ENCODE measurements around the gene SMR3B.

SMR3B gene

DNA sequence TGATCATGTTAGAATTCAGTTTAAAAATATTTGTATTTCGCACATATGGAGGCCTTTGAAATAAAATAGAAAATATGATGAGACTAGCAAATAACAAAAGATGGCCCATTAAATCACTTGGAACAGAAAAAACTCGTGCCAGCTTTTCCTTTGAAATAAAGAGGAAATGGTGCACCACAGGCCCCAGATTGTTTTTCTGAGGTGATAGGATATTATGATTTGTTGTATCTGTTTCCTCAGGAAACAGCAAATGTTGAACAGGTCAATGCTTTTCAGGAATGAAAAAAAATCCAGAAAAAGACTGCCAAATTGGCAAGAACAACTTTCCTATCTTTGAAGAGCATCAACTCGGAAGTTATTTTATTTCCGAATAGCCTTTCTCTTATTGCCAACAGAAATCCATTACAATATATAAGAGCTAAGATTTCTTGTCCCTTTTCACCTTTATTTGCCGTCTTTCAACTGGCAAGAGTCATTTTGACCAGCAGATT lies at the start of gene SMR3B:
TSS of gene SMR3B (plus strand) at position 441 of the 491 bp plus-strand sequence. CDS start 1,380 bp downstream, outside the sequence.
- no peak for DNase-seq

DNA sequence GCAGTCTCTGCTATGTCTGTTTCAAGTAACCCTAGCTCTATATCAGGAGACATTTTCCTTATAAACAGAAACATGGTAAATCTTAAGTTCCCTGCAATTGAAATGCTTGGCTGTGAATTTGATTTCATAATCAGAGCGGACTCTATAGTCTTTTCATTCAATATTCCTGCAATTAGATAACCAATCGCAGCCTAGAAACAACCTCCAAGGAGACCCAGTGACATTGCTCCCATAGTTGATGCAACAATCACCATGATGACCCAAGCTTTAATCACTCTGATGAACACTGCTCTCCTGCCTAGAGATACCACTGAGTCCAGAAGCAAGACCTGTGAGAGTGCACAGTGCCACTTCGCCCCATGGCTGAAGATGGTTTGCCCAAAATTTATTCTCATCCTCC lies 48.2 kb upstream of the SMR3B start, which contains the start of gene CABS1:
TSS of gene CABS1 (plus strand) at position 301 of the 400 bp plus-strand sequence. CDS start at position 360, 59 bp downstream.
- DNase-seq = no peak

DNA sequence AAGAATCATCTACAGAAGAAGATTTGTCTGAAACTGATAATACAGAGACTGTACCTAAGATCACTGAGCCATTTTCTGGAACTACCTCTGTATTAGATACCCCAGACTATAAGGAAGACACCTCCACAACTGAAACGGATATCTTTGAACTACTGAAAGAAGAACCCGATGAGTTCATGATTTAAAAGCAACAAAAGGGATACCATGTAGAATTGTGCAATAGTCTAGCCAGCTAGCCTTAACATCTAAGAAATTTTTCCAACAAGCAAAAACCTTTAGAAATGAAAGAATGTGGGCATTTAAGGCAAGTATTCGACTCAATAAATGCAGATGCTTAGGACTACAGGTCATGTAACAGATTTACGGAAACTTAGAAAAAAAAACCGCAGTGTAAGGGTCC lies 46.9 kb upstream of the SMR3B start:
- no peak for DNase-seq

DNA sequence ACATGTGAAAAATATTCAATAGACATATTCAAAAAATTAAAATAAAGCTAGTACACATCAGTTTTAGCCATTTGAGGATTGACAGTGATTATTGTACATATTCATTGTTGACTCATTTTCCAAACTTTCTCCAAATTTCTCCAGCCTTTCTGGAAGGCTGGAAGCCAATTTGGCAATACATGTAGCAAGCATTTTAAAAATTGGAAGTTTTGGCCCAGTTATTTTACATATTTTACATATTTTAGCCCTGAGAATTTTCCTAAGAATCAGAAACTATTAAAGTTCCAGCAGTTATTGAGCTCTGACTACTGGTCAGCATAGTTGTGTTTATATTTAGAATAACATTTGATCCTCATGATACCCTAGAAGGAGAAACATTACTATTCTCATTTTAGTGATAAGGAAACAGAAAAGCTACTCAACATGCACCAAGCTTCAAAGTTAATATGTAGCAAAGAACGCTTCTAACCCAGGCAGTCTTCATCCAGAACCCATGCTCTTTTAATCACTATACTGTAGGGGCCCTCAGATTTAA lies 45.0 kb upstream of the SMR3B start:
- DNase-seq = no peak

DNA sequence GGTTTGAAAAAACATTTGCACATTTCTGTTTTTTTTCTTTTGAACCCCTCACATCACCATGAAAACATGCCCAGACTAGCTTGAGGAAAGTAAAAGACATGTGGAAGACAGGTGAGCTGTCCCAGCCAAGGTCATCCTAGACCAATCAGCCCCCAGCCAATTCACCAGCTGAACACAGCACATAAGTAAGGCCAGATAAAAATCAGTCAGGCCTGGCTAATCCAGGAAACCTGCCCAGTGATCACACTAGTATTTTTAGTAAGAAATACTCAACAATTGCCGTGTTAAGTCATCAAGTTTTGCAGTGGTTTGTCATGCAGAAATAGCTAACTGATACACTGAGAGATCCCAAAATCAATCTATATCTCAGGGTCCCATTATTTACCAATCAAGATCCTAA lies 26.7 kb upstream of the SMR3B start:
- no peak for DNase-seq

DNA sequence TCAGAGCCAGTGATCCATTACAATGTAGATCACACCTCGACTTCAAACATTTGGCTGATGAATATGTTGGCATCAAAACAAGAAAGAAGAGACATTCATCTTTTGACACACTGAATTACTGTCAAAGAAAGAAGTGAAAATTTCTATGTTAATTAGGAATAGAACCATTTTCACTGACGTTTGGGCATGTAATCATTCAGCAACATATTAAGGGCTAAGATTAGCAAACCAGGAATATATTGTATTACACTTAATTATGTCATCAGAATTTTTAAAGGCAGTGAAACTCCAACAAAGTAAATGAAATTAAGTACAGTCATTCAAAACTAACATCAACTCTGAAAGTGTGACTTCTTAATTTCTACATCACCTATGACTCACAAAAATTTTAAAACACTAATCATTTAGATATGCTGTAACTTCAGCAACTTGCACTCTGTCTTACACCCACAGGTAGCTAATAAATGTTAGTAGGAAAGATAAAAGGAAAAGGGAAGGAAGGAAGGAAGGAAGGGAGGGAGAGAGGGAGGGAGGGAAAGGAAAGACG lies 23.7 kb upstream of the SMR3B start:
- DNase-seq = no peak

DNA sequence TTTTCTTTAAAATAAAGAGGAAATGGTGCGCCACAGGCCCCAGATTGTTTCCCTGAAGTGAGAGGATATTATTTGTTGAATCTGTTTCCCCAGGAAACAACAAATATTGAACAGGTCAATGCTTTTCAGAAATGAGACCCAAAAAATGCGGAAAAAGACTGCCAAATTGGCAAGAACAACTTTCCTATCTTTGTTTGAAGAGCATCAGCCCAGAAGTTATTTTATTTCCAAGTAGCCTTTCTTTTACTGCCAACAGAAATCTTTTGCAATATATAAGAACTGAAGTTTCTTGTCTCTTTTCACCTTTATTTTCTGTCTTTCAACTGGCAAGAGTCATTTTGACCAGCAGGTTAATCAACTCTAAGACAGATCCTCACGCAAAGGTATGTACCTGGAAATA lies 22.5 kb upstream of the SMR3B start, which contains the start of gene SMR3A:
TSS of gene SMR3A (plus strand) at position 301 of the 400 bp plus-strand sequence. CDS start 1,356 bp downstream, outside the sequence.
- no peak for DNase-seq

DNA sequence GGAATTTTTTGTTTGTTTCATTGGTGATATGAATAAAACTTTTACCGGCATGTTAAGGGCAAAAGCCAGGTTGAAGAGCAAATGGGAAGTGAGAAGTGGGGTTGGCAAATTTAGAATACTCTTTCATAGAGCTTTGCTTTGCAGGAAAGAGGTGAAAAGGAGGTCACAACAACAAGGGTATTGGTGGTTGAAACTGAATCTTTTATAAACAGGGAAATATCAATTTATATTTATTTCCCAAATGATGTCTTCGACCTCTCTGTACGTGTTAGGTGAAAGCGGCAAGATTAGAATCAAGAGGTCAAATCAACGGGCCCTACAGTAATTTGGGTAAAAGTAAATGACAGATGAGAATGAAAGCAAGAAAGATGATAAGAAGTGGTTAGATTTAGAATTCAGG lies 18.9 kb upstream of the SMR3B start:
- no peak for DNase-seq

DNA sequence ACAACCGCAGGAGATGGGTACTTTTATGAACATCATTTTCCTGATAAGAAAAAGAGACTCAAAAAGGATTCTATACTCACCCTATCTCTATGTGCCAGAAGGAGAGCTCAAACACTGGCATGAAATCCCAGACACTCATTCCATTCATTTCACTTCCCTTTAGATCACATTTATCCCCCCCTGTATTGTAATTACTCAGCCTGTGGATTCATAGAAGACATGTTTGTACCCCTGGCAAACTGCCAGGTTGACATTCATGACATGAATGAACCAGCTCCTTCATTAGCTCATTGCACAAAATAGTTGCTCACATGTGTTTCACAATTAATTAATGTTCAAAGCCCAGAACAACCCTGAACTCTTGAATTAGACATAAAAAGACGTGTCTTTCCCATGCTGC lies 17.5 kb upstream of the SMR3B start:
- DNase-seq = peak; percentile 1

DNA sequence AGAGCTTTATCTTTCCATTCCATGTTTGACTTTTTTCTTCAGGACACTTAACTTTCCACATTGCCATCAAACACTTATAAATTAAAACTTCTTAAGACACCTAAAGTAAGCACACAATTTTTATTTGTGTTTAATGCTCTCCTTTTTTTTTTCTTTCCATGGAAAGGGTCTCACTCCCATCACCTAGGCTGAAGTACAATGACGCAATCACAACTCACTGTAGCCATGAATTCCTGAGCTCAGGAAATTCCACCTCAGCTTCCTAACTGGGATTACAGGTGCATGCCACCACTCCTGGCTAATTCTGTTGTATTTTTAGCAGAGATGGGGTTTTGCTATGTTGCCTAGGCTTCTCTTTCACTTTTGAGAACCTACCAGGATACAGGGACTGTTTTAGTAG lies 15.1 kb upstream of the SMR3B start:
- DNase-seq = no peak

DNA sequence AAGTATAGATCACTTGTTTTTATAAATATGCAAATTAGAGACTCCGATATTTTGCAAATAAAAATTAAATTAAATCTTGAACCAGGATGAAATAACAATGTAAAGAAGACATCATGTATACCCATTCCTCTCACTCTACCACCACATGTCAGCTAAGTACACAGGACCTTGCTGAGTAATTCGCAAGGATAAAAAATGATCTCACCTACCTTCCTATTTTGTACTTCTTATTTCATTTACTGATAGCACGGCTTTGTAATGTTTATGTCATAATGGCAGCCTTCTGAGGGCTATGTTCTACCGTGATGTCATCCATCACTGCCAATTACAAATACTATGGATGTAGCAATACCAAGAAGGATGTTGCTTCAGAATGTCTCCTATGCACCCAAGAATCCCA lies 10.9 kb upstream of the SMR3B start:
- no peak for DNase-seq

DNA sequence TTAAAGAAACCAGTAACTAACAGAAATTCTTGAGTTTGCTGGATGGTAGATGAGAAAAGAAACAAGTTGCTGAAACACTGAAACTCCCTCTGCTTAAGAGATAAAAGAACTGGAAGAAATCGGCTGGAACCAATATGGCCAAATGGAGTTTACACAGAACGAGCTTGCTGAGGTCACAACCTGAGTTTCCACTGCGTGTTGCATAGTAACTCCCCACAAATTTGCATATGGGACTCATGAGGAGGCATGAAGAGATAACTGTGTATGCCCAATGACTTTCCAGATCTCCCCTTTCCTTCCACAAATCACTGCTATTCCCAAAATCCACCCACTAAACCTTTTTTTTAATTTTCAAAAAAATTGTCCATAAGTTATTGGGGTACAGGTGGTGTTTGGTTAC lies 10.2 kb upstream of the SMR3B start:
- DNase-seq = no peak

DNA sequence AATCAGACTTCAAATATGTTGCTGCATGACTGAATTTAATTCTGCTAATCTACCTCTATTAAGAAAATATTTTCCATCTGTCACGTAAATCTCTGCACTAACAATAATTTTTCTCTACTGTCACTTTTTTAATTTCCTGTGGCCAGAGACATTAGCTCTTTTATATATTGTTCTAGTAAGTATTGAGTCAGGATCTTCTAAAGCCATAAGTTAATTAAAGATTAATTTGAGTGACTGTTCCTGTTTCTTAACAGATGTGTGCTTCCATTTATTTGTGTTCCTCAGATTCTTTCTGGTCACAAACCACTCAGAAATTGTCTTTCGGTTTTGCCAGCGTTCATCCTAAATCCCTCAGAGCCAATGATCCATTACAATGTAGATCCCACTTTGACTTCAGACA lies 2.4 kb upstream of the SMR3B start:
- no peak for DNase-seq

DNA sequence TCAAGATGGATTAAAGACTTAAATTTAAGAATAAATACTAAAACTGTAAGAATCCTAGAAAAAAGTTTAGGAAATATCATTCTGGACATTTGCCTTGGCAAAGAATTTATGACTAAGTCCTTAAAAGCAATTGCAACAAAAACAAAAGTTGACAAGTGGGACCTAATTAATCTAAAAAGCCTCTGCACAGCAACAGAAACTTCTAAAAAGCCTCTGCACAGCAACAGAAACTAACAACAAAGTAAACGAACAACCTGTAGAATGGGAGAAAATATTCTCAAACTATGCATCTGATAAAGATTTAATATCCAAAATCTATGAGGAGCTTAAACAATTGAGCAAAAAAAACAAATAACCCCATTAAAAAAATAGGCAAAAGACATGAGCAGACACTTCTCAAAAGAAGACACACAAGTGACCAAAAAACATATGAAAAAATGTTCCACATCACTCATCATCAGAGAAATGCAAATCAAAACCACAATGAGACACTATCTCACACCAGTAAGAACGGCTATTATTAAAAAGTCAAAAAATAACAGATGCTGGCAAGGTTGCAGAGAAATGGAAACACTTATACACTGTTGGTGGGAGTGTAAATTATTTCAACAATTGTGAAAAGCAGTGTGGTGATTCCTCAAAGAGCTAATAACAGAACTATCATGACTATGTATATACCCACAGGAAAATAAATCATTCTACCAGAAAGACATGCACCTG lies 9.3 kb downstream of the SMR3B start:
- DNase-seq = no peak

DNA sequence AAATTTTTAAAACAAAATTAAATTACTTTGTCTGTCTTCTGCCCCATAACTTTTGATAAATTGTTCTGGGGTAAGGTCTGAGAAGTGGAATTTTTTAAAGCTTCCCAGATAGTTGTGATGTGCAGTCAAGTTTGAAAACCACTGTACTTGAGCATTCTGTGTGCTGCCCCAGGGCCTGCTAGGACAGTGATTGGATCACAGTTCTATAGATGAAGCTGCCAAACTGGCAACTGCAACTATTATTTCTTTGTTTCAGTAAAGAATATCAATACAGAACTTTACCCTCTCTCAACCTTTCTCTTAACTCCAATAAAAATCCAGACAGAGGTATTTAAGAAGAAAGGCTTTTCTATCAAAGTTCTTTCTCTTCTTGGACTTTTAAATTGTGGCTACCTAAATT lies 14.6 kb downstream of the SMR3B start, which contains the start of gene OPRPN:
TSS of gene OPRPN (plus strand) at position 361 of the 400 bp plus-strand sequence. CDS start 1,346 bp downstream, outside the sequence.
- no peak for DNase-seq

DNA sequence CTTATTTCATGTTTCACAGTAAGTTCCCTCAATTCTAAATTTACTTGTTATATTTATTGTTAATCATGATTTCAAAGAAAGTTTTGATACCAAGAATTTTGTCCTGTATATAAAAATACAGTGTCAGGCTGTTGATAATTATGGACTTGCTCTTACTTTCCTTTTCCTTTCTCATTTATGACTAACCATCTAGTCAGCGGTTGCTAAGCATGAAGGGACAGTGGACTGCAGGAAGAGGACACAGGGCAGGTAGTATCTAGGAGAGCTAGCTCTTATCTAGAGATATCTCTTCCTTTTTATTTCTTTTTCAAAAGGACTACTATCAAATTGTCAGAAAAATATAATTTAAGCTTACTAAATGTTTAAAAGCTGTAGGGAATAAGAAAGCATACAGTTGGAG lies 16.4 kb downstream of the SMR3B start:
- DNase-seq = peak; percentile 4

DNA sequence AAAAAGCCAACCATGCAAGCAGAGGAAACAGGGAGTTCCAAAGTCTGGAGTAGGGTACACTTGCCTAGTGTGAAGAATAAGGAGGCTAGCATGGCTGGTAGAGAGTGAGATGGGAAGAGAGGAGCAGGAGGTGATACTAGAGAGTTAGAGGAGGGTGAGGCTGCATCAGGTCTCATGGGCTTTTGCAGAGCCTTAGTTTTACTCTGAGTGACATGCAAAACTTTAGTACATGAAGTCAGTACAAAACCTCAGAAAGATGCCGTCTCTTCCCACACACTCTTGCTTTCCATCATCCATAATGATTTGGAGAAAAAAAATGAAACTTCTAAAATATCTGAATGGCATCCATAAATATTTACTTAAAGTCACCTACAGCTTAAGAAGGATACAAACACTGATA lies 19.8 kb downstream of the SMR3B start:
- no peak for DNase-seq

DNA sequence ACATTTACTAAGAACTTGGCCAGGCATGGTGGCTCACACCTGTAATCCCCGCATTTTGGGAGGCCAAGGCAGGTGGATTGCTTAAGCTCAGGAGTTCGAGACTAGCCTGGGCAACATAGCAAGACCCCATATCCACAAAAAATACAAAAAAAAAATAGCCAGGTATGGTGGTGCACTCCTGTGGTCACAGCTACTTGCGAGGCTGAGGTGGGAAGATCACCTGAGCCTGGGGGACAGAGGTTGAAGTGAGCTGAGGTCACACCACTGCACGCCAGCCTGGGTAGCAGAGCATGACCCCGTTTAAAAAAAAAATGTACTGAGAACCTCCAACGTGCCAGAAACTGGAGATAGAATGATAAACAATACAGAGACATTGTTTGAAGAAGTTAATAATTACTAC lies 22.8 kb downstream of the SMR3B start:
- no peak for DNase-seq

DNA sequence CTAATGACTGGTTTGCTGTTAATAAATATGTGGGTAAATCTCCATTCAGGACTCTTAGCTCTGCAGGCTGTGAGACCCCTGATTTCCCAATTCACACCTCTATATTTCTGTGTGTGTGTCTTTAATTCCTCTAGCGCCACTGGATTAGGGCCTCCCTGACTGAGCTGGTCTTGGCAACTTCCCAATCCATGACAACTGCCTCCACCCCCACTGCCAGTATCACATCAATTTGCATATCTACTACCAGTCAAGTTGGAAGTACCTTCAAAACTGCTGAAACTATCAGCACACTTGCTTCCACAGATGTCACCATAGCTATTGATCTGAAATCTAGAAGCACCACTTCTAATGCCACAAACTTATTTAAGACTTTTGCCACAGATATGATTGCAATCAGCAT lies 42.4 kb downstream of the SMR3B start:
- DNase-seq = no peak

DNA sequence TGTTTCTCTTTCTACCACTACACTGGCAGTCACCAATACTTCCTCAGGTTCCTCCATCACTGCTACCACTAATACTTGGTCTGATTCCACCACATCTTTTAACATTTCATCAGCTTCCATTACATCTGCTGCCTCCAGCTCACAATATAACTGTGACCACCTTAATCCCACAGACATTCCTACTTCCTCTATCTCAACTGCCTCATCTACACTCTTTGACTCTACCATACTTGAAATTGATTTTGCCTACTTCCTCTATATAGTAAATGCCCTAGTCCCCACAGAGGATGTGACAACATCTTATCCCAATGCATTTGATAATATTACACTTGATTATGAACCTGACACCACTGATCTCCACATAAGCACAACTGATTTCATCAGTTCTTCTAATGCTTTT lies 43.9 kb downstream of the SMR3B start:
- DNase-seq = no peak

DNA sequence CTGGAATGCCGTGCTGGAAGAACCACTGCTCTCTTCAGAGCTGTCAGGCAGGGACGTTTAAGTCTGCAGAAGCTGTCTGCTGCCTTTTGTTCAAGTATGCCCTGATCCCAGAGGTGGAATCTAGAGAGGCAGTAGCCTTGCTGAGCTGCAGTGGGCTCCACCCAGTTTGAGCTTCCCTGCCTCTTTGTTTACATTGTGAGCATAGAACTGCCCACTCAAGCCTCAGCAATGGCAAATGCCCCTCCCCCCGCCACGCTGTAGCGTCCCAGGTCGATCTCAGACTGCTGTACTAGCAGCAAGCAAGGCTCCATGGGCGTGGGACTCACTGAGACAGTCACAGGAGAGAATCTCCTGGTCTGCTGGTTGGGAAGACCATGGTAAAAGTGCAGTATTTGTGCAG lies 54.3 kb downstream of the SMR3B start:
- no peak for DNase-seq
